ENCODE measurements around the gene RIMS3.

RIMS3 gene

DNA sequence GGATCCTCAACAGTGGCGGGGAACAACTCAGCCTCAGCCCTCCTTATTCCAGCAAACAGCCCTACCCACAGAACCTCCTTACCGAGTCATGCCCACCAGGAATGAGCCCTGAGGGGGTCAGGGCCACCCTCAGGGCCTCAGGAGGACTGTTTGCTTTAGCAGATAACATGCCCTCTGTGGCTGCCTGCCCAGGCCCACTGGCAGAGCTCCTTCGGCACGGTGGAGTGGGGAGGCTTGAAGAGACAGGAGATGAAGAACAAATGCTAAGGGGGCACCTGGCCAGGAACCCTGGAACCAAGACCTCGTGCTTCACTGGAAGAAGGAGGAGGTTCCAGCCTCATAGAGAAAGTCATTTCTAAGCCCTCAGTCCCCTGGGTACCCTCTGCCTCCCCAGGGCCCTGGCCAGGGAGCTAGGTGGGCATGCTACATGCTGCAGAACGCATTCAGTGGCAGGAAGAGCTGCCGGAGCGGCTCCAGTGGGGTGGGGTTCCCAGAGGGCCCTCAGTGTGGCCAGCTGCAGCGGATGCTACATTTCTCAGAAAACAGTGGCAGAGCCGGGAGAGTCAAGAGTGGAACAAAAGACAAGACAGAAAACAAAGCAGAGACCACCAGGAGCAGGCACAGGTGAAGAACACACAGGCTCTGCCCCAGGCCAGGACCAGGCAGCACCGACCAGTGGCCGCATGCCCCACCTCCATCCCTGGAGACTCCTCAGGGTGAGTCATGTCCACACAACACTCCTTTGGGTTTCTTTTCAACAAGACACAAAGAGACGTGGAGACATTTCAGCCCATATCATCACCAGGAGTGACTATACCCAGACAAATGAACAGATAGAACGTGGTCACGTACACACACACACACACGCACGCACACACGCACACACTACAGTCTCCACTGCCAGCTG, 39.8 kb downstream of the RIMS3 start:
- no peak overlapping the region for H3K27ac Mint-ChIP-seq
- H3K9me3 Mint-ChIP-seq, result no peaks in the 10 kb centered on the region

GRCh38 chr1:40625076-40625475, 40.4 kb downstream of the RIMS3 start:
- no peak overlapping the region for H3K27ac Mint-ChIP-seq
- no peak overlapping the region for H3K4me3 Mint-ChIP-seq
- H3K4me1 Mint-ChIP-seq (ENCODE audit: low read depth), result peaks cover 8% of the 10 kb centered on the region
- H3K36me3 Mint-ChIP-seq (ENCODE audit: low read depth), result no peaks in the 10 kb centered on the region
- no peaks in the 10 kb centered on the region for H3K9me3 Mint-ChIP-seq
- H3K27me3 Mint-ChIP-seq (ENCODE audit: low read depth), result peaks cover 3% of the 10 kb centered on the region
- no peak for DNase-seq (ENCODE audit: low spot score)

More for the DNA sequence above, 39.8 kb downstream of the RIMS3 start:
- Mint-ChIP-seq H3K4me1 (ENCODE audit: low read depth) (peaks cover 8% of the 10 kb centered on the region), H3K27me3 (ENCODE audit: low read depth) (peaks cover 3% of the 10 kb centered on the region), H3K4me3 (no peak overlapping the region), H3K36me3 (ENCODE audit: low read depth) (no peaks in the 10 kb centered on the region)
- no peak for DNase-seq (ENCODE audit: low spot score)

GRCh38 chr1:40622936-40623629, 42.4 kb downstream of the RIMS3 start:
- Mint-ChIP-seq H3K4me1 (ENCODE audit: low read depth) (no peaks in the 10 kb centered on the region), H3K27ac (no peak overlapping the region), H3K9me3 (no peaks in the 10 kb centered on the region), H3K4me3 (no peak overlapping the region), H3K36me3 (ENCODE audit: low read depth) (no peaks in the 10 kb centered on the region), H3K27me3 (ENCODE audit: low read depth) (peaks cover 3% of the 10 kb centered on the region)
- DNase-seq (ENCODE audit: low spot score), result no peak

DNA sequence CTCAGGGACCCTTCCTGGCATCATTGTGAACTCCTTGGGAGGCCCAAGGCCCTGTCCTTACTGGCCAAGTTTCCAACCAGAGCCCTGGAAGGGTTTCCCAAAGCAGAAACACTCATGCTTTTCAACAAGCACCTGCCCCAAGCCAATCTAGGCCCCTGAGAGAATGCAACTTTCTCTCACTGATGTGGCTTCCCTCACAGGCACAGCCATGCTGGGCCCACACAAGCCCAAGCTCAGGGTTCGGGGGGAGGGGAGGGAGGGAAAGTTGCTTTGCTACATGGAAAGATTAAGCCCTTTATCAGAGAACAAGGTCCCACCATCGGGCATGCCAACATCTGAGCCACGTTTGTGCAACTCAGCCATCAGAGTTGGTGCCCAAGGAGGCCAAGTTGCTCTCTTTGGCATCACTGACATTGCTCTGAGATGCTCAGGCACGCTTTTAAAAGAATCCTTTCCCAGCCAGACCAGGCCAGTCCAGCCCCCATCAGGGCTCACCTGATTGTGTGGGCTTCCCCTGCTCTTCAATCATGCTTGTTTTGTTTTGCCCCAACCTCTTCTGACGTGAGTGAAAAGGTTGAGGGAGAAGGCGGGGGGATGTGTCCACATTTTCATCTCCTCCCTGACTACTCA, 43.5 kb downstream of the RIMS3 start:
- H3K9me3 Mint-ChIP-seq, result no peaks in the 10 kb centered on the region
- peaks cover 6% of the 10 kb centered on the region for H3K27me3 Mint-ChIP-seq (ENCODE audit: low read depth)
- DNase-seq (ENCODE audit: low spot score), result no peak
- no peak overlapping the region for H3K4me3 Mint-ChIP-seq
- H3K4me1 Mint-ChIP-seq (ENCODE audit: low read depth), result no peaks in the 10 kb centered on the region
- H3K27ac Mint-ChIP-seq, result no peak overlapping the region
- no peaks in the 10 kb centered on the region for H3K36me3 Mint-ChIP-seq (ENCODE audit: low read depth)

- H3K36me3 Mint-ChIP-seq (ENCODE audit: low read depth), result no peaks in the 10 kb centered on the region
- H3K27ac Mint-ChIP-seq, result no peak overlapping the region
- no peak overlapping the region for H3K4me3 Mint-ChIP-seq
- peaks cover 9% of the 10 kb centered on the region for H3K27me3 Mint-ChIP-seq (ENCODE audit: low read depth)
- no peaks in the 10 kb centered on the region for H3K4me1 Mint-ChIP-seq (ENCODE audit: low read depth)
- H3K9me3 Mint-ChIP-seq, result no peaks in the 10 kb centered on the region
- no peak for DNase-seq (ENCODE audit: low spot score)
These were observed 44.8 kb downstream of the RIMS3 start for GRCh38 chr1:40620586-40621210.

DNA sequence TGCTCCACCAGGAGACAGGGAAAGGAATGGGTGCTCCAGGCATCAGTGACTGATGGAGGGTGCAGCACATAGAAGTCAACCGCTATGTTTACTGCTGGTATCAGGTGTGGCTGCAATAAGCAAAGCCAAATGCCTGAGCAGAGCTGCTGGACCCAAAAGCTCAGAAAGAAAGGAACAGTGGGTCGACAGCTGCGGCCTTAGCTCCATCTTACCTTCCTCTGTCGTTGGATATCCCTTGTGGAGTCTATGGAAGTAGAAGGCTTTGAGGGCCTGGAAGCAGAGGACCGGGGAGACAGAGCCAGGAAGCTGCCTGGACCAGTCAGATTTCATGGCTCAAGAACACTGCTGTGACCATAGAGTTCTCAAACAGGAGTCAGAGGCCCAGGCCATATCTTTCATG, 45.3 kb downstream of the RIMS3 start:
- no peaks in the 10 kb centered on the region for H3K4me1 Mint-ChIP-seq (ENCODE audit: low read depth)
- DNase-seq (ENCODE audit: low spot score), result no peak
- no peaks in the 10 kb centered on the region for H3K36me3 Mint-ChIP-seq (ENCODE audit: low read depth)
- no peak overlapping the region for H3K4me3 Mint-ChIP-seq
- no peaks in the 10 kb centered on the region for H3K9me3 Mint-ChIP-seq
- H3K27me3 Mint-ChIP-seq (ENCODE audit: low read depth), result peaks cover 9% of the 10 kb centered on the region
- H3K27ac Mint-ChIP-seq, result no peak overlapping the region

DNA sequence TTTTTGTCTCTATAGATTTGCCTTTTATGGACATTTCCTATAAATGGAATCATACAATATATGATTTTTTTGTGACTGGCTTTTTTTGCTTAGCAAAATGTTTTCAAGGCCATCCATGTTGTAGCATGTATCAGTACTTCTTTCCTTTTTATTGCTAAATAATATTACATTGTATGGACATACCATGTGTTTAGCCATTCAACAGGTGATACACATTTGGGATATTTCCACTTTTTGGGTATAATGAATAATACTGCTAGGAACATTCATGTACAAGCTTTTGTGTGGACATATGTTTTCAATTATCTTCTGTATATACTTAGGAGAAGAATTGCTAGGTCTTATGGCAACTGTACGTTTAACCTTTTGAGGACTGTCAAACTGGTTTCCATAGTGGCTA, 47.4 kb downstream of the RIMS3 start:
- Mint-ChIP-seq H3K27ac (no peak overlapping the region), H3K4me1 (ENCODE audit: low read depth) (no peaks in the 10 kb centered on the region), H3K36me3 (ENCODE audit: low read depth) (no peaks in the 10 kb centered on the region), H3K9me3 (no peaks in the 10 kb centered on the region), H3K4me3 (no peak overlapping the region), H3K27me3 (ENCODE audit: low read depth) (peaks cover 9% of the 10 kb centered on the region)
- DNase-seq (ENCODE audit: low spot score), result no peak

DNA sequence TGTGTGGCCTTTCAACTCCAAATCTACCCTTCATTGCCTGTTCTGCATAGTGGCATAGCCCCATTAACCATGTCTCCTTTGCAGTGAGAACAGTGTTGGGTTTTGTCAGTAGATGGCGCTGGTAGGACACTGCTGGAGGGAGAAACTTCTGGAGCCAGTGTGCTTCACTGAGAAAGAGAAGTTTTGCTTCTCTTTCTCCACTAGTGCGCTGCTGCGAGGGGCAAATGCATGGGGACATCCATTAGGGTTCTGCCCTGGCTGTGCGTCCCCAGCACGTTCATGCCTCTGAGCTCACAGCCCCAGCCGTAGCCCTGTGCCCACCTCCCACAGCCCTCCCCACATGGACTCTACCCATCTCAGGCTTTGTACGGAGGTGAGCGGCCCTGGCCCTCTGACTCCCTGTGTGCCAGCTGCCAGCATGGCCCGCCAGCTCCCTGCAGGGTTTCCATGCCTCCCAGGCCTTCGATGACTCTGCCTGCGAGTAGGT, 53.1 kb downstream of the RIMS3 start:
- H3K27me3 Mint-ChIP-seq (ENCODE audit: low read depth), result peaks cover 3% of the 10 kb centered on the region
- H3K4me1 Mint-ChIP-seq (ENCODE audit: low read depth), result no peaks in the 10 kb centered on the region
- H3K4me3 Mint-ChIP-seq, result no peak overlapping the region
- DNase-seq (ENCODE audit: low spot score), result peak; percentile 57
- H3K27ac Mint-ChIP-seq, result no peak overlapping the region
- no peaks in the 10 kb centered on the region for H3K36me3 Mint-ChIP-seq (ENCODE audit: low read depth)
- no peaks in the 10 kb centered on the region for H3K9me3 Mint-ChIP-seq

- no peaks in the 10 kb centered on the region for H3K9me3 Mint-ChIP-seq
- no peaks in the 10 kb centered on the region for H3K4me1 Mint-ChIP-seq (ENCODE audit: low read depth)
- H3K27me3 Mint-ChIP-seq (ENCODE audit: low read depth), result no peaks in the 10 kb centered on the region
- H3K36me3 Mint-ChIP-seq (ENCODE audit: low read depth), result no peaks in the 10 kb centered on the region
- H3K27ac Mint-ChIP-seq, result no peak overlapping the region
- no peak for DNase-seq (ENCODE audit: low spot score)
- H3K4me3 Mint-ChIP-seq, result no peak overlapping the region
These were observed 55.3 kb downstream of the RIMS3 start for GRCh38 chr1:40610156-40610555.

DNA sequence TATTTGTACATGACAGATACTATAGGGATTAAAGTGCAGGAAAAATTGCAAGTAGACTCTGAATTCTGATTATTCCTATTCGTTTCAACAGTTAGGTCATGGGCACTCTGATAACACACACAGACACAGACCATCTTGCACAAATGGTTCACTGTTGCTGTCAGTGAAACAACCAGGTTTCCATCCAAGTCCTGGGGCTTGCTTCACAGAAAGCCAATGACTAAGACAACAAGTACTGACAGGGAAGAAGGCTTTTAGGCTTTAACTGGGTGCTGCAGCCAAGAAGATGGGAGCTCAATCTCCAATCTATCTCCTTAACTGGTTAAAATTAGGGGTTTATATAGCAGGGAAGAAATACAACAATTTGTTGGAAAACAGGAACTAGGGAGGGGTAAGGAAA, 57.6 kb downstream of the RIMS3 start:
- no peak overlapping the region for H3K27ac Mint-ChIP-seq
- H3K9me3 Mint-ChIP-seq, result no peaks in the 10 kb centered on the region
- no peak overlapping the region for H3K4me3 Mint-ChIP-seq
- DNase-seq (ENCODE audit: low spot score), result no peak
- no peaks in the 10 kb centered on the region for H3K4me1 Mint-ChIP-seq (ENCODE audit: low read depth)
- no peaks in the 10 kb centered on the region for H3K27me3 Mint-ChIP-seq (ENCODE audit: low read depth)
- no peaks in the 10 kb centered on the region for H3K36me3 Mint-ChIP-seq (ENCODE audit: low read depth)

GRCh38 chr1:40606978-40607377, 58.5 kb downstream of the RIMS3 start:
- Mint-ChIP-seq H3K36me3 (ENCODE audit: low read depth) (no peaks in the 10 kb centered on the region), H3K4me1 (ENCODE audit: low read depth) (no peaks in the 10 kb centered on the region), H3K9me3 (no peaks in the 10 kb centered on the region), H3K27me3 (ENCODE audit: low read depth) (peaks cover 2% of the 10 kb centered on the region), H3K4me3 (no peak overlapping the region), H3K27ac (no peak overlapping the region)
- DNase-seq (ENCODE audit: low spot score), result no peak

DNA sequence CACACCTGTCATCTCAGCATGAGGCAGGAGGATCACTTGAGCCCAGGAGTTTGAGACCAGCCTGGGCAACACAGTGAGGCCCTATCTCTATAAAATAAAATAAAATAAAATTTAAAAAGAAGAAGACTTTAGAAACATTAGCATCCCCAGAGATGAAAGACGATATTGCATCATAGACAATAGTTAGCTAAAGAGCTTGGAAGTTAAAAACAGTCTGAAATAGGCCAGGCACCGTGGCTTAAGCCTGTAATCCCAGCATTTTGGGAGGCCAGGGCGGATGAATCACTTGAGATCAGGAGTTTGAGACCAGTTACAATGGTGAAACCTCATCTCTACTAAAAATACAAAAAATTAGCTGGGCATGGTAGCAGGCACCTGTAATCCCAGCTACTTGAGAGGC, 59.3 kb downstream of the RIMS3 start:
- Mint-ChIP-seq H3K9me3 (no peaks in the 10 kb centered on the region), H3K27me3 (ENCODE audit: low read depth) (peaks cover 2% of the 10 kb centered on the region), H3K27ac (no peak overlapping the region), H3K4me1 (ENCODE audit: low read depth) (no peaks in the 10 kb centered on the region), H3K36me3 (ENCODE audit: low read depth) (no peaks in the 10 kb centered on the region), H3K4me3 (no peak overlapping the region)
- DNase-seq (ENCODE audit: low spot score), result no peak

GRCh38 chr1:40599926-40600325, 65.6 kb downstream of the RIMS3 start:
- Mint-ChIP-seq H3K27me3 (ENCODE audit: low read depth) (peaks cover 21% of the 10 kb centered on the region), H3K27ac (no peak overlapping the region), H3K4me1 (ENCODE audit: low read depth) (no peaks in the 10 kb centered on the region)

DNA sequence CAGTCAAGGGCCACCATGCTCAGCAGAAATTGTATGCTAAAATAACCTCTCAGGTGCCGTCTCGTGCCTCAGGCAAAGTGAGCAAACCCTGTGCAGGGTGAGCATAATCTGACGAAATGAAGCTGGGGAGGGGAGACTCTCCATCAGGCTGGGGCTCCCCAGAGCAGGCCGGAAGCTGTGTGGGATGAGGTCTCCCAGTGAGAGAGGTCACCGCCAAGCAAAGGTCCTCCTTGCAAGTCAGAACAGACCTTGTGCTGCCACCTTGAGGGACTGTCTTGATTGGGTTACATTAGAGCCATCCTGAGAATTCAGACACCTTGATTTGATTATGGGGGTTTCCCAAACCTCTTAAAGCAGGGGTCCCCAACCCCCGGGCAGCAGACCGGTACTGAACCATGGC, 69.9 kb downstream of the RIMS3 start:
- DNase-seq (ENCODE audit: low spot score), result no peak
- Mint-ChIP-seq H3K27ac (no peak overlapping the region), H3K9me3 (no peaks in the 10 kb centered on the region), H3K36me3 (ENCODE audit: low read depth) (no peaks in the 10 kb centered on the region), H3K4me1 (ENCODE audit: low read depth) (peaks cover 3% of the 10 kb centered on the region), H3K27me3 (ENCODE audit: low read depth) (peaks cover 20% of the 10 kb centered on the region), H3K4me3 (no peak overlapping the region)

More at GRCh38 chr1:40599926-40600325, 65.6 kb downstream of the RIMS3 start:
- H3K4me3 Mint-ChIP-seq, result no peak overlapping the region
- no peaks in the 10 kb centered on the region for H3K9me3 Mint-ChIP-seq
- no peaks in the 10 kb centered on the region for H3K36me3 Mint-ChIP-seq (ENCODE audit: low read depth)
- DNase-seq (ENCODE audit: low spot score), result no peak
